Measurements from ENCODE around the gene TFAP2E. TPM values are rescaled to one million over a fixed set of nuclear protein-coding genes. Genes with fewer than 3 reads are reported as not detected.

TFAP2E gene
- total RNA-seq, 2 donors from 2014 or later, result 0.62 to 0.66 TPM

- Histone ChIP-seq H3K4me3 (ENCODE audit: low read length) (no peak overlapping the region), H3K27me3 (ENCODE audit: control insufficient read depth, insufficient read depth, low read length, poor library complexity, severe bottlenecking) (no peaks in the 10 kb centered on the region), H3K9me3 (ENCODE audit: control insufficient read depth, low read length) (no peaks in the 10 kb centered on the region), H3K36me3 (ENCODE audit: control insufficient read depth, insufficient read depth, low read length) (peaks cover 41% of the 10 kb centered on the region), H3K27ac (ENCODE audit: low read depth, low read length) (no peak overlapping the region), H3K9ac (ENCODE audit: extremely low read depth, low read length, poor library complexity, severe bottlenecking) (no peak overlapping the region), H3K4me1 (ENCODE audit: control insufficient read depth, insufficient read depth, low read length) (peaks cover 11% of the 10 kb centered on the region)
- peaks cover 35% of the 10 kb centered on the region for H3K36me3 Mint-ChIP-seq (ENCODE audit: low read depth)
- H3K4me3 Mint-ChIP-seq, result no peak overlapping the region
- H3K27me3 Mint-ChIP-seq (ENCODE audit: insufficient read depth), result no peaks in the 10 kb centered on the region
- H3K27ac Mint-ChIP-seq, result no peak overlapping the region
- TF ChIP-seq, protein P1, sequence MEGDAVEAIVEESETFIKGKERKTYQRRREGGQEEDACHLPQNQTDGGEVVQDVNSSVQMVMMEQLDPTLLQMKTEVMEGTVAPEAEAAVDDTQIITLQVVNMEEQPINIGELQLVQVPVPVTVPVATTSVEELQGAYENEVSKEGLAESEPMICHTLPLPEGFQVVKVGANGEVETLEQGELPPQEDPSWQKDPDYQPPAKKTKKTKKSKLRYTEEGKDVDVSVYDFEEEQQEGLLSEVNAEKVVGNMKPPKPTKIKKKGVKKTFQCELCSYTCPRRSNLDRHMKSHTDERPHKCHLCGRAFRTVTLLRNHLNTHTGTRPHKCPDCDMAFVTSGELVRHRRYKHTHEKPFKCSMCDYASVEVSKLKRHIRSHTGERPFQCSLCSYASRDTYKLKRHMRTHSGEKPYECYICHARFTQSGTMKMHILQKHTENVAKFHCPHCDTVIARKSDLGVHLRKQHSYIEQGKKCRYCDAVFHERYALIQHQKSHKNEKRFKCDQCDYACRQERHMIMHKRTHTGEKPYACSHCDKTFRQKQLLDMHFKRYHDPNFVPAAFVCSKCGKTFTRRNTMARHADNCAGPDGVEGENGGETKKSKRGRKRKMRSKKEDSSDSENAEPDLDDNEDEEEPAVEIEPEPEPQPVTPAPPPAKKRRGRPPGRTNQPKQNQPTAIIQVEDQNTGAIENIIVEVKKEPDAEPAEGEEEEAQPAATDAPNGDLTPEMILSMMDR (conservative IDR thresholded peaks at IDR 0.05), result no peak
- no peak for DNase-seq
- 96 to 98% methylated on average over 2 to 3 of the region's 3 CpGs for WGBS, 2 experiments (ENCODE audit: insufficient coverage in 1 of 2, insufficient read length in 1 of 2)
- peaks cover 28% of the 10 kb centered on the region for H3K4me1 Mint-ChIP-seq
- H3K9me3 Mint-ChIP-seq, result no peaks in the 10 kb centered on the region
Observed at GRCh38 chr1:35600593-35600992, 27.5 kb downstream of the TFAP2E start.

- DNase-seq, result no peak
- peaks cover 62% of the 10 kb centered on the region for H3K36me3 ChIP-seq (ENCODE audit: control insufficient read depth, insufficient read depth, low read length)
- 95 to 100% methylated on average over 1 to 3 of the region's 3 CpGs for WGBS, 2 experiments (ENCODE audit: insufficient coverage in 1 of 2, insufficient read length in 1 of 2)
- H3K9me3 Mint-ChIP-seq, result no peaks in the 10 kb centered on the region
- no peak overlapping the region for H3K4me3 Mint-ChIP-seq
- H3K9ac ChIP-seq (ENCODE audit: extremely low read depth, low read length, poor library complexity, severe bottlenecking), result no peak overlapping the region
- no peaks in the 10 kb centered on the region for H3K27me3 ChIP-seq (ENCODE audit: control insufficient read depth, insufficient read depth, low read length, poor library complexity, severe bottlenecking)
- TF ChIP-seq, protein P1 (conservative IDR thresholded peaks at IDR 0.05), result no peak
- H3K4me1 Mint-ChIP-seq, result peaks cover 10% of the 10 kb centered on the region
- no peak overlapping the region for H3K27ac ChIP-seq (ENCODE audit: low read depth, low read length)
- H3K27me3 Mint-ChIP-seq (ENCODE audit: insufficient read depth), result no peaks in the 10 kb centered on the region
- H3K36me3 Mint-ChIP-seq (ENCODE audit: low read depth), result peaks cover 62% of the 10 kb centered on the region
- H3K9me3 ChIP-seq (ENCODE audit: control insufficient read depth, low read length), result no peaks in the 10 kb centered on the region
- no peak overlapping the region for H3K4me3 ChIP-seq (ENCODE audit: low read length)
- no peaks in the 10 kb centered on the region for H3K4me1 ChIP-seq (ENCODE audit: control insufficient read depth, insufficient read depth, low read length)
- H3K27ac Mint-ChIP-seq, result no peak overlapping the region
Observed at GRCh38 chr1:35603468-35603867, 30.4 kb downstream of the TFAP2E start.

DNA sequence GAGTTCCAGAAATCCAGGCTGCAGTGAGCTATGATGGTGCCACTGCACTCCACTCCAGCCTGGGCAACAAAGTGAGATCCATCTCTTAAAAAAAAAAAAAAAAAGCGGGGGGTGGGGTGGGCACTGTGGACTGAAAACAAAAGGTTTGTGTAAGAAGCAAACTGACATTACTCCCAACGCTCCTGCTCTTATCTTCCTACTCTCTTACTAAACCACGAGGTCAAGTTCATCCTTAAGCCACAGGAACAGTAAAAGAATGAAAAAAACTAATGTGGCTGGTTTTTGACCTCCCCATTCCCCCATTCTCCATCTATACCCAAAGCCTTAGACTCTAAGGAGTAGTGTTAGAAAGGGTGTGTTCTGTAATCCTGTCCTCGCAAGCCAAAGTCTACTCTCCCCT, 30.8 kb downstream of the TFAP2E start:
- no peak for DNase-seq
- no peaks in the 10 kb centered on the region for H3K9me3 Mint-ChIP-seq
- H3K27me3 Mint-ChIP-seq (ENCODE audit: insufficient read depth), result no peaks in the 10 kb centered on the region
- Histone ChIP-seq H3K9me3 (ENCODE audit: control insufficient read depth, low read length) (no peaks in the 10 kb centered on the region), H3K4me1 (ENCODE audit: control insufficient read depth, insufficient read depth, low read length) (no peaks in the 10 kb centered on the region), H3K36me3 (ENCODE audit: control insufficient read depth, insufficient read depth, low read length) (peaks cover 66% of the 10 kb centered on the region), H3K27ac (ENCODE audit: low read depth, low read length) (no peak overlapping the region), H3K9ac (ENCODE audit: extremely low read depth, low read length, poor library complexity, severe bottlenecking) (no peak overlapping the region), H3K27me3 (ENCODE audit: control insufficient read depth, insufficient read depth, low read length, poor library complexity, severe bottlenecking) (no peaks in the 10 kb centered on the region), H3K4me3 (ENCODE audit: low read length) (no peak overlapping the region)
- H3K27ac Mint-ChIP-seq, result no peak overlapping the region
- 100% methylated on average over 3 of the region's 4 CpGs; no CpG with 5 or more reads in 1 of the 2 experiments for WGBS, 2 experiments (ENCODE audit: insufficient coverage in 1 of 2, insufficient read length in 1 of 2)
- H3K36me3 Mint-ChIP-seq (ENCODE audit: low read depth), result peaks cover 67% of the 10 kb centered on the region
- H3K4me1 Mint-ChIP-seq, result peaks cover 6% of the 10 kb centered on the region
- TF ChIP-seq, protein P1 (conservative IDR thresholded peaks at IDR 0.05), result no peak
- no peak overlapping the region for H3K4me3 Mint-ChIP-seq
